ENCODE data around the gene KANSL1L.

KANSL1L gene

GRCh38 chr2:210086292-210086691 lies 84.9 kb downstream of the KANSL1L start:
- no peak for DNase-seq (ENCODE audit: low read depth)

- no peak for DNase-seq (ENCODE audit: low read depth)
Measured at GRCh38 chr2:210072922-210073509, 98.2 kb downstream of the KANSL1L start.

- DNase-seq (ENCODE audit: low read depth) = no peak
Measured at GRCh38 chr2:210072493-210072892, 98.7 kb downstream of the KANSL1L start.

- no peak for DNase-seq (ENCODE audit: low read depth)
Measured at GRCh38 chr2:210063306-210063705, 107.9 kb downstream of the KANSL1L start.

GRCh38 chr2:210055825-210056224 lies 115.4 kb downstream of the KANSL1L start:
- DNase-seq (ENCODE audit: low read depth) = no peak

- DNase-seq (ENCODE audit: low read depth) = no peak
Measured at GRCh38 chr2:210054696-210055095, 116.5 kb downstream of the KANSL1L start.

GRCh38 chr2:210050885-210051284 lies 120.3 kb downstream of the KANSL1L start:
- DNase-seq (ENCODE audit: low read depth) = no peak

GRCh38 chr2:210049831-210050230 lies 121.4 kb downstream of the KANSL1L start:
- DNase-seq (ENCODE audit: low read depth) = no peak

- no peak for DNase-seq (ENCODE audit: low read depth)
Measured at GRCh38 chr2:210046851-210047500, 124.2 kb downstream of the KANSL1L start.

- no peak for DNase-seq (ENCODE audit: low read depth)
Measured at GRCh38 chr2:210038078-210038477, 133.1 kb downstream of the KANSL1L start.

GRCh38 chr2:210035679-210036078 lies 135.5 kb downstream of the KANSL1L start:
- DNase-seq (ENCODE audit: low read depth) = no peak

GRCh38 chr2:210034087-210034683 lies 137.0 kb downstream of the KANSL1L start:
- no peak for DNase-seq (ENCODE audit: low read depth)

GRCh38 chr2:210028178-210028577 lies 143.0 kb downstream of the KANSL1L start:
- no peak for DNase-seq (ENCODE audit: low read depth)

GRCh38 chr2:210027608-210028007 lies 143.6 kb downstream of the KANSL1L start:
- DNase-seq (ENCODE audit: low read depth) = no peak

GRCh38 chr2:210022824-210023223 lies 148.4 kb downstream of the KANSL1L start:
- no peak for DNase-seq (ENCODE audit: low read depth)

GRCh38 chr2:210020138-210020537 lies 151.1 kb downstream of the KANSL1L start:
- no peak for DNase-seq (ENCODE audit: low read depth)

- no peak for DNase-seq (ENCODE audit: low read depth)
Measured at GRCh38 chr2:210009896-210010295, 161.3 kb downstream of the KANSL1L start.

- no peak for DNase-seq (ENCODE audit: low read depth)
Measured at GRCh38 chr2:210009126-210009525, 162.1 kb downstream of the KANSL1L start.

- DNase-seq (ENCODE audit: low read depth) = no peak
Measured at GRCh38 chr2:210007895-210008294, 163.3 kb downstream of the KANSL1L start.

- DNase-seq (ENCODE audit: low read depth) = no peak
Measured at GRCh38 chr2:210004881-210005280, 166.3 kb downstream of the KANSL1L start.

GRCh38 chr2:210003359-210003758 lies 167.8 kb downstream of the KANSL1L start:
- DNase-seq (ENCODE audit: low read depth) = no peak

- peak; percentile 83 for DNase-seq (ENCODE audit: low read depth)
Measured at GRCh38 chr2:210002158-210003157, 168.8 kb downstream of the KANSL1L start, which contains the start of gene RPE. TSS of gene RPE (plus strand) at chr2:210002638. CDS start at chr2:210002662, 24 bp downstream.
